ENCODE measurements around the gene NPBWR2. TPM values are rescaled to one million over a fixed set of nuclear protein-coding genes. Genes with fewer than 3 reads are reported as not detected.

Gene NPBWR2
- total and polyA plus RNA-seq, 9 of the 15 experiments (the other 6 are each of a cell fraction or from before 2014, with no cell fraction given) = not detected

GRCh38 chr20:64150756-64151632 is 43.6 kb upstream of the NPBWR2 start:
- Histone ChIP-seq H2AFZ (ENCODE audit: low read depth, low read length) (no peak overlapping the region), H4K20me1 (replicated peaks; ENCODE audit: control insufficient read depth, insufficient read depth, low read length) (peaks cover 3% of the 10 kb centered on the region; the same call in 1 of the 2 replicates), H3K9me1 (ENCODE audit: control insufficient read depth, insufficient read depth, low read length) (peaks cover 2% of the 10 kb centered on the region), H3K4me3 (no peak overlapping the region), H3K79me2 (ENCODE audit: control insufficient read depth, insufficient read depth, low read length) (no peaks in the 10 kb centered on the region), H3K27ac (ENCODE audit: extremely low read depth, low read depth, low read length) (no peak overlapping the region), H3K4me1 (replicated peaks in 1 of 2; ENCODE audit: control insufficient read depth in 2 of 2, insufficient read depth in 2 of 2, low read length in 2 of 2) (peaks cover 0 to 15% of the 10 kb centered on the region in 2 experiments; a peak in 1 of 5 replicates), H3K9ac (ENCODE audit: insufficient read depth in 1 of 2, low read depth in 2 of 2, low read length in 2 of 2) (no peak overlapping the region), H3K4me2 (ENCODE audit: insufficient read depth, low read length) (no peak overlapping the region), H3K9me3 (replicated peaks; ENCODE audit: control insufficient read depth, insufficient read depth, low read depth, low read length) (peaks cover 3% of the 10 kb centered on the region), H3K27me3 (ENCODE audit: control insufficient read depth in 2 of 2, insufficient read depth in 2 of 2, low read length in 2 of 2) (peaks cover 0 to 44% of the 10 kb centered on the region in 2 experiments; a peak in 4 of 5 replicates), H3K36me3 (ENCODE audit: control insufficient read depth, insufficient read depth, low read length) (no peaks in the 10 kb centered on the region)
- no peak for DNase-seq (ENCODE audit: extremely low read depth in 1 of 4, low spot score in 3 of 4)
- WGBS (ENCODE audit: insufficient coverage, low coverage, missing lambda C conversion rate) = 0% methylated on average over 13 of the region's 13 CpGs
- intact Hi-C loops (cut with micrococcal nuclease) = no loop called here
- in situ Hi-C loops (cut with MboI) = no loop called here
- POLR2A ChIA-PET = interaction anchor here (0.6 to 1.0 kb wide), 3 partner anchors 10 to 582 kb away, joined by 3 to 4 read pairs (median 3); no protein-coding TSS in a partner anchor
- CTCF ChIA-PET (ENCODE audit: low intra/inter-chr PET ratio) = no interaction called here
- FAIRE-seq = no peak
- no peak for ATAC-seq
- no TSS peak for BruUV-seq (replicated peaks)
- no peak for TF ChIP-seq KDM1A (IDR thresholded peaks at IDR 0.05)
- no peak for TF ChIP-seq L3MBTL2 (IDR thresholded peaks at IDR 0.05)
- TF ChIP-seq CBX5 (IDR thresholded peaks at IDR 0.05; ENCODE audit: borderline replicate concordance, low read depth) = no peak
- TF ChIP-seq FOXJ2 (tag; IDR thresholded peaks at IDR 0.05) = no peak
- no peak for TF ChIP-seq HNRNPK (IDR thresholded peaks at IDR 0.05; ENCODE audit: low read depth, low read length, poor library complexity, severe bottlenecking)
- no peak for TF ChIP-seq ZNF316 (IDR thresholded peaks at IDR 0.05)
- TF ChIP-seq MEIS2 (IDR thresholded peaks at IDR 0.05; ENCODE audit: partially characterized antibody) = no peak
- no peak for TF ChIP-seq ZKSCAN8 (CRISPR knock-in tag; IDR thresholded peaks at IDR 0.05)
- TF ChIP-seq HLTF (IDR thresholded peaks at IDR 0.05) = no peak
- TF ChIP-seq, protein P1, sequence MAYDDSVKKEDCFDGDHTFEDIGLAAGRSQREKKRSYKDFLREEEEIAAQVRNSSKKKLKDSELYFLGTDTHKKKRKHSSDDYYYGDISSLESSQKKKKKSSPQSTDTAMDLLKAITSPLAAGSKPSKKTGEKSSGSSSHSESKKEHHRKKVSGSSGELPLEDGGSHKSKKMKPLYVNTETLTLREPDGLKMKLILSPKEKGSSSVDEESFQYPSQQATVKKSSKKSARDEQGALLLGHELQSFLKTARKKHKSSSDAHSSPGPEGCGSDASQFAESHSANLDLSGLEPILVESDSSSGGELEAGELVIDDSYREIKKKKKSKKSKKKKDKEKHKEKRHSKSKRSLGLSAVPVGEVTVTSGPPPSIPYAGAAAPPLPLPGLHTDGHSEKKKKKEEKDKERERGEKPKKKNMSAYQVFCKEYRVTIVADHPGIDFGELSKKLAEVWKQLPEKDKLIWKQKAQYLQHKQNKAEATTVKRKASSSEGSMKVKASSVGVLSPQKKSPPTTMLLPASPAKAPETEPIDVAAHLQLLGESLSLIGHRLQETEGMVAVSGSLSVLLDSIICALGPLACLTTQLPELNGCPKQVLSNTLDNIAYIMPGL (CRISPR knock-in tag; IDR thresholded peaks at IDR 0.05) = no peak
- TF ChIP-seq EP300 (IDR thresholded peaks at IDR 0.05; ENCODE audit: low read length) = no peak
- no peak for TF ChIP-seq CAMTA2 (CRISPR knock-in tag; conservative IDR thresholded peaks at IDR 0.05)
- TF ChIP-seq CREBBP (IDR thresholded peaks at IDR 0.05; ENCODE audit: low read depth, low read length) = no peak
- no peak for TF ChIP-seq NCOA1 (IDR thresholded peaks at IDR 0.05; ENCODE audit: low read depth)
